HL-60/S4 treated with retinoic acid at 250 ng/mL for 4 days and 3 days (cell line): ENCODE results near the gene SLC17A4.

Experiments used
- in situ Hi-C: fragments of 300-500 bp; cut with MboI; formaldehyde crosslinking; loops from 2 replicates; pipeline ENCODE4 v1.7.0; 2022; ENCODE audit warnings: low sequenced_read_pairs

The SLC17A4 gene

GRCh38 chr6:25815194-25815593 is 60.7 kb downstream of the SLC17A4 start:
- in situ Hi-C loops = no loop called here

- in situ Hi-C loops = no loop called here
Measured at GRCh38 chr6:25816252-25816651, 61.7 kb downstream of the SLC17A4 start.

- in situ Hi-C loops = no loop called here
Measured at GRCh38 chr6:25821341-25821740, 66.8 kb downstream of the SLC17A4 start.

GRCh38 chr6:25829375-25829774 is 74.8 kb downstream of the SLC17A4 start:
- in situ Hi-C loops = no loop called here

- in situ Hi-C loops = no loop called here
Measured at GRCh38 chr6:25830458-25830857, 75.9 kb downstream of the SLC17A4 start.
